Left colon (tissue), 2 donors: ENCODE results near the gene DNAH11. TPM values are rescaled to one million over a fixed set of nuclear protein-coding genes. Genes with fewer than 3 reads are reported as not detected.
A peak's percentile ranks its signal among the peaks of the same experiment; 100 is the strongest.

Experiments used
- ATAC-seq: fragments of 200-7000 bp; cut with Tn5 transposase; one replicate; pipeline ENCODE4 v1.9.1; 2020; ENCODE audit warnings: mild to moderate bottlenecking, moderate library complexity
- DNase-seq, 2 donors: peaks; one replicate each; pipeline ENCODE4 v3.0.0-alpha.2; 2020
- intact Hi-C, 2 donors: fragments of 100-400 bp; cut with DNase I in 1 of 2; cut with micrococcal nuclease in 1 of 2; formaldehyde crosslinking; loops; one replicate each; pipeline versions ENCODE4 v1.11.2 to v1.14.0; 2022; cut with DNase I, micrococcal nuclease
- total RNA-seq, 2 donors: library from RNA; stranded (reverse); fragmentation: NEBNext Ultra II Directional; extraction: Animal tissue kit (Norgen Biotek cat#: 25700); gene quantifications; one replicate each; pipeline ENCODE4 v1.2.1, GENCODE V29; 2021
- donor health status: DM: no; HTN: no; CAD: no.
- donor health status: DM: yes; HTN: yes; CAD: no.

Gene DNAH11
- total RNA-seq, 2 donors from 2014 or later: 0.15 to 0.73 TPM

- intact Hi-C loops: no loop called here
- ATAC-seq (no peak), DNase-seq (no peak)
Measured at GRCh38 chr7:21939858-21940372, 397.1 kb downstream of the DNAH11 start.

GRCh38 chr7:21941611-21942141, 398.8 kb downstream of the DNAH11 start:
- intact Hi-C loops: no loop called here
- ATAC-seq (no peak), DNase-seq (no peak)

- intact Hi-C loops: no loop called here
- ATAC-seq (no peak), DNase-seq (no peak)
Measured at GRCh38 chr7:21942955-21943354, 400.1 kb downstream of the DNAH11 start.

- ATAC-seq: no peak
- intact Hi-C loops: no loop called here
- no peak for DNase-seq
Measured at GRCh38 chr7:21943436-21943835, 400.6 kb downstream of the DNAH11 start.

GRCh38 chr7:21944616-21945453, 402.0 kb downstream of the DNAH11 start:
- DNase-seq (peak; percentile 74 to 80), ATAC-seq (peak; percentile 67)
- intact Hi-C loops: no loop called here

GRCh38 chr7:21945454-21946221, 402.8 kb downstream of the DNAH11 start, which contains the start of gene CDCA7L:
Gene CDCA7L (minus strand): TSS chr7:21945899. CDS start chr7:21945804, 95 bp downstream.
- intact Hi-C loops: no loop called here
- ATAC-seq (peak; percentile 81), DNase-seq (peak; percentile 83 to 84)

- ATAC-seq (no peak), DNase-seq (no peak)
- intact Hi-C loops: no loop called here
Measured at GRCh38 chr7:21946222-21946709, 403.4 kb downstream of the DNAH11 start.

GRCh38 chr7:21947056-21947455, 404.2 kb downstream of the DNAH11 start:
- ATAC-seq (peak; percentile 38), DNase-seq (no peak)
- intact Hi-C loops: no loop called here

GRCh38 chr7:21947946-21948345, 405.1 kb downstream of the DNAH11 start:
- ATAC-seq (no peak), DNase-seq (no peak)
- intact Hi-C loops: no loop called here

GRCh38 chr7:21948364-21948763, 405.5 kb downstream of the DNAH11 start:
- no peak for ATAC-seq
- no peak for DNase-seq
- intact Hi-C loops: no loop called here

- ATAC-seq (no peak), DNase-seq (no peak)
- intact Hi-C loops: no loop called here
Measured at GRCh38 chr7:21948887-21949540, 406.2 kb downstream of the DNAH11 start.

Other genes with a start within 250 kb of the DNAH11 start
- 1 to 10 TPM; 2.2 to 5.2 TPM for gene SP4, start 115.0 kb upstream of the DNAH11 start, total RNA-seq